Measurements from ENCODE around the gene ZNF790. TPM values are rescaled to one million over a fixed set of nuclear protein-coding genes. Genes with fewer than 3 reads are reported as not detected.

Gene ZNF790
- total and polyA plus RNA-seq, 2 donors from 2014 or later: 4.6 to 9.5 TPM

DNA sequence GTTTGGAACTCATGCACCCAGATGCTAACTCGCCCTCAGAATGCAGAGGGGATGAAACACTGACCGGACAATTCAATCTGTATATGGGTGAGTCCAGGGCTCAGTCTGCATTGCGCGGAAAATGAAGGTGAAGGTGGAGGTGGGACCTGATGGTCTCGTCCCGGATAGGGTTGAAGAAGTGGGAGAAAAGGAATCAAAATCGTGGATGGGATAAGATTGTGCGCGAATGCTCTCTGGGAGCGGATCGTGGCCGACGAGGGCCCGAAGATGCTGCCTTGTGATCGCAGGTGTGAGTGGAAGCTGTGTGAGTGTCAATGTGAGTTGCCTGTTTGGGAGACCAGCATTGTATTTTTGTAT, 65.0 kb downstream of the ZNF790 start:
- FAIRE-seq: no peak
- peaks cover 0 to 8% (median 7%) of the 10 kb centered on the region in 3 donors for H3K4me1 ChIP-seq (ENCODE audit: control insufficient read depth in 2 of 3, insufficient read depth in 2 of 3, low read depth in 1 of 3, low read length in 3 of 3)
- H3K36me3 ChIP-seq (ENCODE audit: control insufficient read depth in 2 of 3, insufficient read depth in 3 of 3, low read length in 3 of 3): no peaks in the 10 kb centered on the region
- peak overlapping the region; percentile 83 to 98 (median 97) for H3K4me3 ChIP-seq (ENCODE audit: low read length in 3 of 3)
- TF ChIP-seq, protein P1, sequence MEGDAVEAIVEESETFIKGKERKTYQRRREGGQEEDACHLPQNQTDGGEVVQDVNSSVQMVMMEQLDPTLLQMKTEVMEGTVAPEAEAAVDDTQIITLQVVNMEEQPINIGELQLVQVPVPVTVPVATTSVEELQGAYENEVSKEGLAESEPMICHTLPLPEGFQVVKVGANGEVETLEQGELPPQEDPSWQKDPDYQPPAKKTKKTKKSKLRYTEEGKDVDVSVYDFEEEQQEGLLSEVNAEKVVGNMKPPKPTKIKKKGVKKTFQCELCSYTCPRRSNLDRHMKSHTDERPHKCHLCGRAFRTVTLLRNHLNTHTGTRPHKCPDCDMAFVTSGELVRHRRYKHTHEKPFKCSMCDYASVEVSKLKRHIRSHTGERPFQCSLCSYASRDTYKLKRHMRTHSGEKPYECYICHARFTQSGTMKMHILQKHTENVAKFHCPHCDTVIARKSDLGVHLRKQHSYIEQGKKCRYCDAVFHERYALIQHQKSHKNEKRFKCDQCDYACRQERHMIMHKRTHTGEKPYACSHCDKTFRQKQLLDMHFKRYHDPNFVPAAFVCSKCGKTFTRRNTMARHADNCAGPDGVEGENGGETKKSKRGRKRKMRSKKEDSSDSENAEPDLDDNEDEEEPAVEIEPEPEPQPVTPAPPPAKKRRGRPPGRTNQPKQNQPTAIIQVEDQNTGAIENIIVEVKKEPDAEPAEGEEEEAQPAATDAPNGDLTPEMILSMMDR (IDR thresholded peaks at IDR 0.05; ENCODE audit: borderline replicate concordance, extremely low read depth, insufficient read depth): no peak
- H3K27me3 ChIP-seq (ENCODE audit: control insufficient read depth, insufficient read depth, low read length): no peaks in the 10 kb centered on the region
- intact Hi-C loops (cut with DNase I): no loop called here
- H3K9ac ChIP-seq (ENCODE audit: low read length in 3 of 3): peak overlapping the region in 2 of 3 donors; percentile 59 to 97
- DNase-seq: no peak
- no peaks in the 10 kb centered on the region for H3K9me3 ChIP-seq (ENCODE audit: control insufficient read depth in 2 of 3, insufficient read depth in 1 of 3, low read length in 3 of 3)
- H3K27ac ChIP-seq (ENCODE audit: low read depth in 2 of 2, low read length in 2 of 2): no peak overlapping the region

DNA sequence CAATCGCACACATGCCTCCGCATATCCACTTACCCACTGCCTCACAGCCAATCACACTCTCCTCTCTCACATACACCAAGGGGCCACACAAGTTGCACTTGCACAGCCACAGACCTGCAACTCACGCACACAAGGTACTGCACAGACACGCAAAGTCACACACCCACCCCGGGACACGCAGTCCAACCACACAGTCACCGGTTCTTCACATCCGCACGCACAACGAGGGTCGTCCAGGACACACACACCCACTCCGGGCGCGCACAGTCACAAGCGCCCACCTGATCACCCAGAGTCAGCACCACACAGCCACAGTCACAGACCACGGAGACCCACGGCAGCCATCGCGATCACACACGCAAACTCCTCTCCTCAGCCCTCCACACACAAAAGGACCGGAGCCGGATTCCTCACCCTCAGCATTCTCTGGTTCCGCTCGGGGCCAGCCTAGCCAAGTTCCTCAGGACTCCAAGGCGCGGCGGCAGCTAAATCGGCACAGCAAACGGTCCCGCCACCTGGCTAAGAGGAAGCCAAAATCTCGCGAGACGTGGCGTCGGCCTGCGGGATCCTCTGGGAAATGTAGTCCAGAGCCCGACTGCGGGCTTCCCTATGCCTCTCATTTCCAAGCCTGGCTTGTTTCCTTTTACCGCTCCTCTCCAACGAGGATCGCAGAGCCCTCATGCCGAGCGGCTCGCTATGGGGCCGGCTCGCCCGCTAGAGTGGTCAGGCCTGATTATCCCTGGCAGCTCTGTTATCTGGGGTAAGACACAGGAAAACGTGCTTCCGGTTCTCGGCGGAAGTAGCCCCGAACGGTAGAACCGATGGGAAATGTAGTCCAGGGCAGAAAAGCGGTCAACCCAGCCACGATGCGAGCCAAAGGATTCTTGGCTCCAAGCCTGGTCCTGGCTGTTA, 65.6 kb downstream of the ZNF790 start, which contains the start of gene ZNF850:
Gene ZNF850 (minus strand): TSS at position 497 of the 912 bp plus-strand sequence. CDS start 10,201 bp downstream, outside the sequence.
- intact Hi-C loops (cut with DNase I): no loop called here
- DNase-seq (peak; percentile 95 to 98 (median 98)), FAIRE-seq (no peak)
- H3K27me3 ChIP-seq (ENCODE audit: control insufficient read depth, insufficient read depth, low read length): no peaks in the 10 kb centered on the region
- peak within 1 kb of the TSS; percentile 83 to 98 (median 97) for H3K4me3 ChIP-seq (ENCODE audit: low read length in 3 of 3)
- H3K9me3 ChIP-seq (ENCODE audit: control insufficient read depth in 2 of 3, insufficient read depth in 1 of 3, low read length in 3 of 3): no peaks in the 10 kb centered on the region
- H3K36me3 ChIP-seq (ENCODE audit: control insufficient read depth in 2 of 3, insufficient read depth in 3 of 3, low read length in 3 of 3): no peaks in the 10 kb centered on the region
- H3K27ac ChIP-seq (ENCODE audit: low read depth in 2 of 2, low read length in 2 of 2): peak within 1 kb of the TSS; percentile 72 to 93
- peaks cover 0 to 8% (median 7%) of the 10 kb centered on the region in 3 donors for H3K4me1 ChIP-seq (ENCODE audit: control insufficient read depth in 2 of 3, insufficient read depth in 2 of 3, low read depth in 1 of 3, low read length in 3 of 3)
- TF ChIP-seq, protein P1 (IDR thresholded peaks at IDR 0.05; ENCODE audit: borderline replicate concordance, extremely low read depth, insufficient read depth): no peak
- peak within 1 kb of the TSS; percentile 58 to 97 (median 71) for H3K9ac ChIP-seq (ENCODE audit: low read length in 3 of 3)

DNA sequence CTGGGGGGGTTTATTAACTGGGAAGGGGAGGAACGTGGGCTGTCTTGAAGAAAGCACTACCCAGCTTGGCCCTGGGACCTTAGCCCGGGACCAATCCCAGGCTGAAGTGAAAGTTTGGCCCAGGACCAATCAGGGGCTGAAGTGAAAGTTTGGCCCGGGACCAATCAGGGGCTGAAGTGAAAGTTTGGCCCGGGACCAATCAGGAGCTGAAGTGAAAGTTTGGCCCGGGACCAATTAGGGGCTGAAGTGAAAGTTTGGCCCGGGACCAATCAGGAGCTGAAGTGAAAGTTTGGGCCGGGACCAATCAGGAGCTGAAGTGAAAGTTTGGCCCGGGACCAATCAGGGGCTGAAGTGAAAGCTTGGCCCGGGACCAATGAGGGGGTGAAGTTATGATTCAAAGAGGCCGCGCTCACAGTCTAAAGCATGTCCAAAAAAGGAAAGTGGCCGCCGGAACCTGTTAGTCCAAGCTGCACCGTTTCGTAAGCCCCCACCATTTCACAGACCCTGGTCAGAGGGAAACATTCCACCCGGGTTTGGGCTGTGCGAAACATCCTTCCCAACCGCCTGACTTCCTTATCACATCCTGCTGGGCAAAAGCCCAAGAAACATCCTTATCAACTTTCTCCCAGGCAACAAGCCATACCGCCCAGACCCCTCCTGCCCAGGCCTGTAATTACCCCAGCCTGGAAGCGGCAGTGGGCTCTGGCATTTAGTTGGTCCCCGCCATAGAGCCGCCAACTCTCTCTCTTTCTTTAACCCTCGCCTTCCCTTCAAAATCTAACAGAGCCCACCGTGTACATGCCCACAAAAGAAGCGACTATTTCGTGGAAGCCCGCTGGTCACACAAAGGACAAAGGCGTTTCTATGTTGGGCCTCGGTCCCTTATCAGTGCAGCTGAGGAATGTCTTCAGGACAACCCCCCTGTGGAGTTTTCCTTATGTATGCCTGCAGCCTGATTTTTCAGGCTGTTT, 66.6 kb downstream of the ZNF790 start:
- Histone ChIP-seq H3K27me3 (ENCODE audit: control insufficient read depth, insufficient read depth, low read length) (no peaks in the 10 kb centered on the region), H3K9me3 (ENCODE audit: control insufficient read depth in 2 of 3, insufficient read depth in 1 of 3, low read length in 3 of 3) (no peaks in the 10 kb centered on the region), H3K27ac (ENCODE audit: low read depth in 2 of 2, low read length in 2 of 2) (peak overlapping the region; percentile 72 to 93), H3K9ac (ENCODE audit: low read length in 3 of 3) (peak overlapping the region; percentile 58 to 97 (median 71)), H3K36me3 (ENCODE audit: control insufficient read depth in 2 of 3, insufficient read depth in 3 of 3, low read length in 3 of 3) (no peaks in the 10 kb centered on the region), H3K4me3 (ENCODE audit: low read length in 3 of 3) (peak overlapping the region; percentile 83 to 98 (median 97)), H3K4me1 (ENCODE audit: control insufficient read depth in 2 of 3, insufficient read depth in 2 of 3, low read depth in 1 of 3, low read length in 3 of 3) (peaks cover 0 to 8% (median 7%) of the 10 kb centered on the region in 3 donors)
- DNase-seq (peak; percentile 76 to 95 (median 83)), FAIRE-seq (peak; percentile 98)
- TF ChIP-seq, protein P1 (IDR thresholded peaks at IDR 0.05; ENCODE audit: borderline replicate concordance, extremely low read depth, insufficient read depth): no peak
- intact Hi-C loops (cut with DNase I): no loop called here

Other genes starting within 250 kb of the ZNF790 start
- 11.0 TPM for gene ZNF382, start 233.1 kb downstream of the ZNF790 start, total RNA-seq
- gene ZNF382, start 233.1 kb downstream of the ZNF790 start, polyA plus RNA-seq (ENCODE audit: insufficient read depth, low read depth, low replicate concordance): 1.8 TPM
- 11.8 TPM for gene ZNF461, start 171.6 kb downstream of the ZNF790 start, total RNA-seq
- gene ZNF461, start 171.6 kb downstream of the ZNF790 start, polyA plus RNA-seq (ENCODE audit: insufficient read depth, low read depth, low replicate concordance): 3.2 TPM
- 9.8 TPM for gene ZNF567, start 150.8 kb downstream of the ZNF790 start, total RNA-seq
- 4.0 TPM for gene ZNF567, start 150.8 kb downstream of the ZNF790 start, polyA plus RNA-seq (ENCODE audit: insufficient read depth, low read depth, low replicate concordance)
- 4.2 TPM for gene ZNF850, start 65.6 kb downstream of the ZNF790 start, total RNA-seq
- gene ZNF850, start 65.6 kb downstream of the ZNF790 start, polyA plus RNA-seq (ENCODE audit: insufficient read depth, low read depth, low replicate concordance): 0.09 TPM
- 8.5 TPM for gene ZNF345, start 12.5 kb upstream of the ZNF790 start, total RNA-seq
- gene ZNF345, start 12.5 kb upstream of the ZNF790 start, polyA plus RNA-seq (ENCODE audit: insufficient read depth, low read depth, low replicate concordance): 2.0 TPM
- 4.4 TPM for gene ZNF829, start 77.9 kb upstream of the ZNF790 start, total RNA-seq
- 1.2 TPM for gene ZNF829, start 77.9 kb upstream of the ZNF790 start, polyA plus RNA-seq (ENCODE audit: insufficient read depth, low read depth, low replicate concordance)
- 13.1 TPM for gene ZNF568, start 77.9 kb upstream of the ZNF790 start, total RNA-seq
- gene ZNF568, start 77.9 kb upstream of the ZNF790 start, polyA plus RNA-seq (ENCODE audit: insufficient read depth, low read depth, low replicate concordance): 6.5 TPM
- gene ZNF420, start 240.0 kb upstream of the ZNF790 start, total RNA-seq: 11.9 TPM
- gene ZNF420, start 240.0 kb upstream of the ZNF790 start, polyA plus RNA-seq (ENCODE audit: insufficient read depth, low read depth, low replicate concordance): 5.9 TPM